Thoracic aorta (tissue), 2 donors: ENCODE results near the gene SDK1. TPM values are rescaled to one million over a fixed set of nuclear protein-coding genes. Genes with fewer than 3 reads are reported as not detected.

Experiments
- ATAC-seq: fragments of 150-250 bp; one replicate; pipeline ENCODE4 v1.8.0; 2017; ENCODE audit warnings: low read depth; ENCODE audit not compliant: insufficient number of reproducible peaks, low FRiP score
- DNase-seq: peaks from one replicate; pipeline ENCODE4 v3.0.0-alpha.2; 2020; ENCODE audit warnings: low spot score
- H3K27ac ChIP-seq, 2 donors: fragments of 200-600 bp; sonication (generic); 1 replicate in 1 of 2; 2 replicates in 1 of 2; pipeline ENCODE4 v1.5.1; 2016; ENCODE audit warnings: mild to moderate bottlenecking in 2 of 2, moderate library complexity in 2 of 2
- H3K27me3 ChIP-seq: fragments of 200-600 bp; sonication (generic); replicated peaks from 2 replicates; pipeline ENCODE4 v1.6.0; 2016; ENCODE audit warnings: mild to moderate bottlenecking; ENCODE audit not compliant: insufficient read depth
- H3K36me3 ChIP-seq: fragments of 200-600 bp; sonication (generic); one replicate; pipeline ENCODE4 v1.5.1; 2016
- H3K4me1 ChIP-seq, 2 donors: fragments of 200-600 bp; sonication (generic); 1 replicate in 1 of 2; 2 replicates in 1 of 2; pipeline versions ENCODE4 v1.5.1 to v1.6.0; 2016; ENCODE audit warnings: low read depth in 2 of 2, mild to moderate bottlenecking in 1 of 2; ENCODE audit not compliant: control insufficient read depth in 1 of 2
- H3K4me3 ChIP-seq: fragments of 200-600 bp; sonication (generic); 2 replicates; pipeline ENCODE4 v1.5.1; 2016; ENCODE audit warnings: mild to moderate bottlenecking
- H3K9me3 ChIP-seq: fragments of 200-600 bp; sonication (generic); 2 replicates; pipeline ENCODE4 v1.5.1; 2016
- total RNA-seq, 2 donors: library from RNA; depleted of rRNA; stranded (reverse); fragments of >200 nt; gene quantifications; one replicate each; pipeline versions ENCODE4 v1.1.0 to v1.2.3, GENCODE V29; 2016
- TF ChIP-seq, protein P1 (sequence below): fragments of 200-600 bp; sonication (generic); IDR thresholded peaks from one replicate; pipeline ENCODE4 v1.5.1; 2019; ENCODE audit warnings: antibody characterized with exemption

The SDK1 gene
- total RNA-seq, 2 donors from 2014 or later, result 27.5 to 29.2 TPM

DNA sequence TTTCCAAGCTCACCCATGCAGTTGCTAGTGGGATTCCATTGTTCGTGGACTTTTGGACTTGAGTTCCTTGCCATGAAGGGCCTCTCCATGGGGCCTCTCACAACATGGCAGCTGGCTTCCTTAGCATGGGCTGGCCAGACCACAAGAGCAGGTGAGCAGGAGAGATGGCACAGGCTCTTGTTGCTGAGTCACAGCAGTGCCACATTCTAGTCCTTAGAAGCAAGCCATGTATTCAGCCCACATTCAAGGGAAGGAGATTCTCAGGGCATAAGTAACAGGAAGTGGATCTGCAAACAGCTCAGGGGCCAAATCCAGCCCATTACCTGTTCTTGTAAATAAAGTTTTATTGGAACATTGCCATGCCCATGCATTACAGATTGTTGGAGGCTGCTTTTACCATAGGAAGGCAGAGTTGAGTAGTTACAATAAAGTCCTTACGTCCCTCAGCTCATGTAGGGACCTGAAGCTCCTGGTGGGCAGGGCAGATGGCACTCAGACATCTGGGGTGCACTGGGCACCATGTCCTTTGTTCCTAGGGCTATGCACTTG is 899.6 kb downstream of the SDK1 start:
- DNase-seq, result no peak
- Histone ChIP-seq H3K9me3 (no peaks in the 10 kb centered on the region), H3K36me3 (peaks cover 5% of the 10 kb centered on the region), H3K27me3 (no peaks in the 10 kb centered on the region), H3K27ac (no peak overlapping the region), H3K4me3 (no peak overlapping the region), H3K4me1 (no peaks in the 10 kb centered on the region)
- TF ChIP-seq, protein P1, sequence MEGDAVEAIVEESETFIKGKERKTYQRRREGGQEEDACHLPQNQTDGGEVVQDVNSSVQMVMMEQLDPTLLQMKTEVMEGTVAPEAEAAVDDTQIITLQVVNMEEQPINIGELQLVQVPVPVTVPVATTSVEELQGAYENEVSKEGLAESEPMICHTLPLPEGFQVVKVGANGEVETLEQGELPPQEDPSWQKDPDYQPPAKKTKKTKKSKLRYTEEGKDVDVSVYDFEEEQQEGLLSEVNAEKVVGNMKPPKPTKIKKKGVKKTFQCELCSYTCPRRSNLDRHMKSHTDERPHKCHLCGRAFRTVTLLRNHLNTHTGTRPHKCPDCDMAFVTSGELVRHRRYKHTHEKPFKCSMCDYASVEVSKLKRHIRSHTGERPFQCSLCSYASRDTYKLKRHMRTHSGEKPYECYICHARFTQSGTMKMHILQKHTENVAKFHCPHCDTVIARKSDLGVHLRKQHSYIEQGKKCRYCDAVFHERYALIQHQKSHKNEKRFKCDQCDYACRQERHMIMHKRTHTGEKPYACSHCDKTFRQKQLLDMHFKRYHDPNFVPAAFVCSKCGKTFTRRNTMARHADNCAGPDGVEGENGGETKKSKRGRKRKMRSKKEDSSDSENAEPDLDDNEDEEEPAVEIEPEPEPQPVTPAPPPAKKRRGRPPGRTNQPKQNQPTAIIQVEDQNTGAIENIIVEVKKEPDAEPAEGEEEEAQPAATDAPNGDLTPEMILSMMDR, result no peak
- no peak for ATAC-seq

DNA sequence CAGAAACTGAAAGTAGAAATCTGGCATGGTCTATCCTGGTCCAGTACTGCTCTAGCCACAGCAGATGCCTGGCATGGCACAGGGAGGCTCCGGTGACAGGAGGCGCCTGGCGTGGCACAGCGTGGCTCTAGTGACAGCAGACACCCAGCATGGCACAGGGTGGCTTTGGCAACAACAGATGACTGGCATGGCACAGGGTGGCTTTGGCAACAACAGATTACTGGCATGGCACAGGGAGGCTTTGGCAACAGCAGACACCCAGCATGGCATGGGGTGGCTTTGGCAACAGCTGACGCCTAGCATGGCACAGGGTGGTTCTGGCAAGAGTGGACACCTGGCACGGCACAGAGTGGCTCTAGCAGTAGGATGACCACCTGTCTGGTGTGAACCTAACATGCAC is 900.5 kb downstream of the SDK1 start:
- no peaks in the 10 kb centered on the region for H3K9me3 ChIP-seq
- H3K36me3 ChIP-seq, result peaks cover 5% of the 10 kb centered on the region
- H3K4me1 ChIP-seq, result no peaks in the 10 kb centered on the region
- H3K27me3 ChIP-seq, result no peaks in the 10 kb centered on the region
- TF ChIP-seq, protein P1, result no peak
- no peak overlapping the region for H3K27ac ChIP-seq
- no peak for DNase-seq
- ATAC-seq, result no peak
- H3K4me3 ChIP-seq, result no peak overlapping the region

- Histone ChIP-seq H3K9me3 (no peaks in the 10 kb centered on the region), H3K4me3 (no peak overlapping the region), H3K27me3 (no peaks in the 10 kb centered on the region), H3K27ac (no peak overlapping the region), H3K36me3 (peaks cover 3% of the 10 kb centered on the region), H3K4me1 (no peaks in the 10 kb centered on the region)
- no peak for ATAC-seq
- DNase-seq, result no peak
- TF ChIP-seq, protein P1, result no peak
These were observed 901.2 kb downstream of the SDK1 start for GRCh38 chr7:4202154-4202736.

GRCh38 chr7:4202954-4203353 is 901.9 kb downstream of the SDK1 start:
- no peak for ATAC-seq
- no peak for DNase-seq
- Histone ChIP-seq H3K4me1 (no peaks in the 10 kb centered on the region), H3K27me3 (no peaks in the 10 kb centered on the region), H3K9me3 (no peaks in the 10 kb centered on the region), H3K36me3 (peaks cover 3% of the 10 kb centered on the region), H3K27ac (no peak overlapping the region), H3K4me3 (no peak overlapping the region)
- TF ChIP-seq, protein P1, result no peak

DNA sequence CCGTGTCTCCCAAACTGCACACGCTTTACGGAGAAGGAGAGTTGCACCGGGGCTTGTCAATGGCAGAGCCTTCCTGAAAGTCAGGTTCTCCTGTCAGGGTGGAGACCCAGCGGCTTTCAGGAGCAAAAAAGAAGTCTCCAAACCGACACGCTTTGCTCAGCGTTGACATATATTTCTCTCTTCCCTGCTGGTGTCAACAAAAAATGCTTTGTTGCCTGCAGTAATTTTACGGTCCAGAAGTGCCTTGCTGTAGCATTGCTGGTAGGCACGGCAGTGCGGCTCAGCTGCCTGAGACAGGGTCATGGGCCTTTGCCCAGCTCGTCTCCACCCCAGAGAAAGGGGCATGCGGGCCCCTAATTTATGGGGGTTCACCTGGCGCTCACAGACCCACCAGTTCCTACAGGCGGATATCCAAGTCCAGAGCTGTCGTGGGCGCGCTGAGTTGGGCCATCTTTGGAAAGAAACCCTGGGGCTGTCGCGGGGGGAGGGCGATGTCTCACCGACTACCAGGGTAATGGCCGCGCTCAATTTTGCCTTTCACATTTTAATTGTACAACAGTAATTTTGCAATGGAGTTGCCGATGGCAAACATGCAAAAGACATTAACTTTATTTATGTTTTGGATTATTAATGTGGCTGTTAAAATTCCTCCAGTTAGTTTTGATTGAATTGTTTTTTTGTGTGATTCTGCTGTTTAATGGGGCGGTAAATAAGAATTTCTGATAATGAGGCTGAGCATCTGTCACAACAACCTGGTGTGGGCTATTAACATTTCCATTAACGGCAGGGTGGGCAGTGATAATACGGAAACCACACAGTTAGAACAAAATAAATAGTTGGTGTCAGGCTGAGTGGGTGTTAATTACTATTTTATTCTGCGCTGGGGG is 902.8 kb downstream of the SDK1 start:
- no peak overlapping the region for H3K27ac ChIP-seq
- H3K4me1 ChIP-seq, result no peaks in the 10 kb centered on the region
- H3K36me3 ChIP-seq, result peaks cover 12% of the 10 kb centered on the region
- DNase-seq (no peak), ATAC-seq (no peak)
- H3K4me3 ChIP-seq, result no peak overlapping the region
- TF ChIP-seq, protein P1, result no peak
- no peaks in the 10 kb centered on the region for H3K27me3 ChIP-seq
- H3K9me3 ChIP-seq, result no peaks in the 10 kb centered on the region
